ENCODE measurements around the gene NR2C2AP.

The NR2C2AP gene

GRCh38 chr19:19214892-19215291 is 11.7 kb upstream of the NR2C2AP start:
- DNase-seq (ENCODE audit: low read depth in 2 of 2) = no peak

DNA sequence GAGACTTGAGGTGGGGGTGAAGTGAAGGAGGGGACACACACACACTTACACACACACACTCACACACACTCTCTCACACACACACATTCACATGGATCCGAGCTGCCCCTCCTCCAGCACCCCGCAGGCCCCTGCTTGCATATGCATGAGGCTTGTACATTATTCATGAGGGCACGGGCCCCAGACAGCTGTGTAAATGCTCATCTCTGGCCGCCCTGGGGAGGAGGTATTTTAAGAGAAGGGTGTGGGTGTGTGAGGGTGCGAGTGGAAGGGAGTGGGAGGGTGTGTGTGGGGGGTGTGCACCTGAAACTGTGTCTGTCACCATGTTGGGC is 10.9 kb upstream of the NR2C2AP start:
- no peak for DNase-seq (ENCODE audit: low read depth in 2 of 2)

DNA sequence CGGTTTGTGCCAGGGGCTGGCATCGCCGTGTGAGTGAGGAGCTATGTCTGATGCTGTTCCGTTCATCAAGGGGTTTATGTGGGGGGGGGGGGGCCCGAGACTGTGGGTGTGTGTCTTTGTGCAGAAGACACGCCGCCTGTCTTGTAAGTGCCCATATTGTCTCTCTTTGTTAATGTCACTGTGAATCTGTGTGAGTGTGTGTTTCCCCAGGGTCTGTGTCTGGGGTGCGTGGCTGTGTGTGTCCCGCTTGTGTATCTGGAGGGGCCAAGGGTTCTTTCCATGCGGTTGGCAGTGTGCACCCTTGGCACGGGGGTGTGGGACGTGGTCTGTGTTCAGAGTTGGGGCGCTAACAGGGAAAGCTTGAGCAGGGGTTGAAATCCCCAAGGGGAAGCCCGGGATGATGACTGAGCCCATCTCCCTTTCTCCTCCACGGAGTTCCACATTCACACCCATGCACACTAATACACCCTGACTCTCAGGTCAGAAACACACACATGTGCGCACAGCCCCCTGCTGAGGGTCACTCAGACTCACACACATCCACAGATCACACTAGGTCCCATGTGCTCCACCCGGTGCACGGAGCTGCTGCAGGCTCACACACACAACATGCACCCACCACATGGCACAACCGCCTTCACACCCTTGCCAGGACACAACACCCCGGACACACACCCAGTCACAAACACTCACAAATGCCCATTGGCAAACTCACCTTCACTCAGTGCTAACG is 10.4 kb upstream of the NR2C2AP start:
- no peak for DNase-seq (ENCODE audit: low read depth in 2 of 2)

DNA sequence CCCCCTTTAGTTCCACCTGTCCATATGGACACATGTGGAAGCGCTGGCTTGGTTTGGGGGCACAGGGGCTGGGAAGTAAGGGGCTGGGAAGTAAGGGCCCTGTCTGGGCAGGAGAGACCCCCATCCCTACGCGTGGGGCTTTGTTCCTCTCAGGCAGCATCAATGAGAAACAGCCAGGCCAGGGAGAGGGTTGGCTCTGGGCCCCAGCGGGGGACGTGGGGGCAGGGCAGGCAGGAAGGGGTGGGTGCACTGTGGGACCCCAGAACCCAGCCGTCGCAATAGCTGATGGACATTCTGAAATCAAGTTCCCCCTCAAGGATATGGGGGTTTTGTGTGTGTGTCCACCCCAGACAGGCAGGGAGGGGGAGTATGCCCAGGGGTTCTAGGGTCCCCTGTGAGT is 9.7 kb upstream of the NR2C2AP start:
- no peak for DNase-seq (ENCODE audit: low read depth in 2 of 2)

- DNase-seq (ENCODE audit: low read depth in 2 of 2) = no peak
Observed at GRCh38 chr19:19211499-19212420, 8.5 kb upstream of the NR2C2AP start, which contains the start of gene NCAN. NCAN (plus strand) TSS chr19:19211958; CDS start chr19:19216954, 4,996 bp downstream.

GRCh38 chr19:19209372-19209771 is 6.2 kb upstream of the NR2C2AP start:
- DNase-seq (ENCODE audit: low read depth in 2 of 2) = no peak

GRCh38 chr19:19207637-19208572 is 4.7 kb upstream of the NR2C2AP start:
- DNase-seq (ENCODE audit: low read depth in 2 of 2) = no peak

DNA sequence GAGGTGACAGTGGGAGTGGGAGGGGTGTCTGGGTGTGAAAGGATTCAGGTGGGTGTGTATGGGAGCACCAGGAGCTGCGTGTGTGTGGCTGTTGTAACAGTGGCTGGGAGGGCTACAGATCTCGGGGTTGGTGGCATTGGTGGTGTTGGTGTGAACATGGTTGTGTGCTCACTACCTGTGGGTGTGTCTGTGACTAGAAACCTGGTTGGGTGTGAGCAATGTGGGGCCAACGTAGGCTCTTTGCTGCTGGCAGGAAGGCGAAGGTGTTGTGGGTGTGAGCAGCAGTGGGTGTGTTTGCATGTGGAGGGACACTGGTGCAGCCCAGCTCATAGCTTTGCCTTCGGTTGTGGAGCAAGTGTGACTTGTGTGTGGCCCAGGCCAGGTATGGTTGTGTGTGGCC is 3.7 kb upstream of the NR2C2AP start:
- no peak for DNase-seq (ENCODE audit: low read depth in 2 of 2)

GRCh38 chr19:19205416-19206410 is 2.5 kb upstream of the NR2C2AP start:
- no peak for DNase-seq (ENCODE audit: low read depth in 2 of 2)

DNA sequence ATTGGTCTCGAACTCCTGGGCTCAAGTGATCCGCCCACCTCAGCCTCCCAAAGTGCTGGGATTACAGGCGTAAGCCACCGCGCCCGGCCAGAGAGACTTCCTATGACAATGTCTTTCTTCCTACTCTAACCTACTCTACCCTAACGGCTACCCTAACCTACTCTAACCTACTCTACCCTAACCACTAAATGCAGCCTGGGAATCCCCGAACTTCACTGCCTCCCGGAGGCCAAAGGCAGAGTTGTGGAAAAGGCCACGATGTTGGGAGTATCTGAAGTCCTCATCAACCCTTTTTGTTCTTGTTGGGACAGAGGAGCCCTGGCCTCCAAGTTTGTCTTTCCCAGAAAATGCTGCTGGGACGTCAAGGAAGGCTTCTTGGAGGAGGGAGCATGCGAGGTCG is 967 bp upstream of the NR2C2AP start:
- DNase-seq (ENCODE audit: low read depth in 2 of 2) = no peak

GRCh38 chr19:19202707-19203011 is 555 bp downstream of the NR2C2AP start:
- DNase-seq (ENCODE audit: low read depth in 2 of 2) = no peak

DNA sequence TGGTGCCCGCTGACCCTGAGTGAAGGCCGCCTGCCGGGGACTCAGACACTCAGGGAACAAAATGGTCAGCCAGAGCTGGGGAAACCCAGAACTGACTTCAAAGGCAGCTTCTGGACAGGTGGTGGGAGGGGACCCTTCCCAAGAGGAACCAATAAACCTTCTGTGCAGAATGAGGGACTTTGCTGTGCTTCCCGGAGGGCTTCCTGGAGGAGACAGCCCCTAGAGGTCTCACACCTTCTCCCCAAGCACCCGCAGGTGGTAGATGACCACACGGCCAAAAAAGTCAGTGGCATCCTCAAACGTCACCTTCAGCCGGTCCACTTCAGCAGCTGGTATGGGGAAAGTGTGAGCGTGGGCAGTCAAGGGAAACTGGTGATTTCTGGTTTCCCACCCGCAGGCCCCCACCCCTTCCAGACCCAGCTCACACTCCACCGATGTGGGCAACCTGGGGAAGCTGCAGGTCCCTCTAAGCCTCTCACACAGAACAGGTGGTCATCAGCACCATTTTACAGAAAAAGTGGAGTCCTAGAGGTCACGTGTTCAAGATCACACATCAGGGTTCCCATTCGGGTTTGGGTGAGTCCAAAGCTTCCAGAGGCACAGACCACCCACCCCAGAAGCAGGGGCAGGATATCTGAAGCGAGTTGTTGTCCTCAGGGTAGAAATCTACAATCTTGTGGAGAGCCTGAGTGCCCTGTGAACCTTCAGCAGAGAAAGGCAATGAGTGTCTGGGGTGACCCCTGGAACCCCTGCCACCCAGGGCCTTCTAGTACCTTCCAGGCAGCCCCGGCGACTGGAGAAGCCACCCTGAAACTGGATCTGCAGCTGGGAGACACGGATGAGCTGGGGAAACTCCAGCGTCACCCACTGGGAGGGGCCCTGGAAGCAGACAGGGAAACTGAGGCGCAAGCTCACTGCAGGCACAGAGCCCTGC is 1.2 kb downstream of the NR2C2AP start:
- no peak for DNase-seq (ENCODE audit: low read depth in 2 of 2)

DNA sequence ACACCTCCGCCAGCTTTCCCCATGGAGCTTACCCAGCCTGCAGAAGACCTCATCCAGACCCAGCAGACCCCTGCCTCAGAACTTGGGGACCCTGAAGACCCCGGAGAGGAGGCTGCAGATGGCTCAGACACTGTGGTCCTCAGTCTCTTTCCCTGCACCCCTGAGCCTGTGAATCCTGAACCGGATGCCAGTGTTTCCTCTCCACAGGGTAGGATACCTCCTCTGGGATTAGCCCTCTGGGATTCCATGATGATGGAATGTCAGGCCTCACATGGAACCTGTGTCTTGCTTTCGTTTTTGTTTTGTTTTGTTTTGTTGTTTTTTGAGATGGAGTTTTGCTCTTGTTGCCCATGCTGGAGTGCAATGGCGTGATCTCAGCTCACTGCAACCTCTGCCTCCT is 9.3 kb downstream of the NR2C2AP start:
- DNase-seq (ENCODE audit: low read depth in 2 of 2) = no peak

- DNase-seq (ENCODE audit: low read depth in 2 of 2) = no peak
Observed at GRCh38 chr19:19192910-19193423, 10.2 kb downstream of the NR2C2AP start.

DNA sequence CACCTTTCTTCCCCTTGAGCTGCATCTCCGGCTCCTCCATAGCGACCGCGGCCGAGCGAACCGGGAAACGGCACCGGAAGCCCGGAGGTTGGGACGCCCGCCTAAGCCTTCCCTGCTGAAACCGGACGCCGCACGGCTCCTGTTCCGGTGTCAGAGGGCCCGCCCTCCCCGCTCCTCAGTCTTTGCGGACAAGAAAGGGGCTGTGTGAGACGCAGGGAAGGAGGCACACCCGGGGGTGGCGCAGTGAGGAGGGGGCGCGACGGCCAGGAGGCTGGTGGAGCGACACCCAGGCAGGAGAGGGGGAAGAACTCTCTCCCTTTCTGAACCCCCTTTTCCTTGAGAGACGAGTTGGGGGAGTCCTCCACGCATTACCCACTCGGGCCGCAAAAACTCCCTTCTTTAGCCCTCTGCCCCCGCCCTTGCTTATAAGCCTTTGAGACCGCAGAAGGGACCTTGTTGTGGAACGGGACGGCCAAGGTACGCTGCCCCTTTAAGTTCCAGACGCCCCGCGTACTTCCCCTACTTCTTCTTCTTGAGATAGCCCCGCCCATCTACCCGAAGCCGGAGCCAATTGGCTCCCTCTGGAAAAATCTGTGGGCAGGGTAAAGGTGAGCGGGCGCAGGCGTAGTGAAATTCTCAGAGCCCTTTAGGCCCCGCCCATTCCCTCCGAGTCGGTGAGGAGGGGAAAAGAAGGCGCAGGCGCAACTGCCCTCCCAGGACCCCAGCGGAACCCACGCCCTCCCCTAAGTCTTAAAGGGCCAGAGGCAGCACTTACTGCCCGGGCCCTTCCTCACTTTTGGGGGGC is 10.9 kb downstream of the NR2C2AP start, which contains the start of the genes BORCS8 and RFXANK:
Gene BORCS8, minus strand, starts transcription at position 75 of the 805 bp plus-strand sequence. Its CDS starts 35 bp downstream, at position 40.
Gene RFXANK, plus strand, starts transcription at position 181 of the 805 bp plus-strand sequence. CDS start 1,689 bp downstream, outside the sequence.
- peak; percentile 98 for DNase-seq (ENCODE audit: low read depth in 2 of 2)

DNA sequence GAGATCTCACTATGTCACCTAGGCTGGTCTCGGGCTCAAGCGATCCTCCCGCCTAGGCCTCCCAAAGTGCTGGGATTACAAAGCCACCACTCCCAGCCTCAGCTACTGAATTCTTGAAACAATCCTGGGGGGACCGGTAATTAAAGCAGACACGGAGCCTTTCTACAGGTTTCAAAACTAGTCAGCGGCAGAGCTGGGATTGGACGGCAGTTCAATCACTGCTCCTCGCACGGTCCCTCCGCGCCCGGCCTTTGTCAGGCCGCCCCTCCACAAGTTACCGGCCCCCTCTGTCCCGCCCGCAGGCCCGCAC is 11.5 kb downstream of the NR2C2AP start:
- no peak for DNase-seq (ENCODE audit: low read depth in 2 of 2)

DNA sequence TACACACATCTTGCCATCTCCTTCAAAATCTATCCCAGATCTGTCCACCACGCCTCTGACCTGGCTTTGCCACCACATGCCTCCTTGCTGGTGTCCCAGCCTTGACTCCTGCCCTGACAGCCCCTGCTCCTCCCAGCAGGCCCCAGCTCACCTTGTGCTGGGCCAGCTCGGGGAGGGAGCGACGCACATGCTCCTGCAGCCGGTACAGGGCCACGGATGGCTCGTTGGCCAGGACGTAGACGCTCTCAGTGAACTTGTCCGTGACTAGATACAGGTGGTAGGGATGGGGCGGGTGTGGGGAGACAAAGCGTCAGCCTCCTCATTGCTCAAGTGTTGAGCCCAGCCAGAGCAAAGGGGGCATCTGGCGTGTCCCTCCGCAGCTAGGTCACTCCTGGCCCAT is 16.5 kb downstream of the NR2C2AP start:
- no peak for DNase-seq (ENCODE audit: low read depth in 2 of 2)
